HL-60 (cell line): ENCODE measurements around the gene CNNM1.

Source experiments
- DNase-seq, 2 experiments: peaks; one replicate each; pipeline ENCODE4 v3.0.0-alpha.2; 2010 to 2020; ENCODE audit warnings: low read depth in 1 of 2, low spot score in 1 of 2
- H3K27ac ChIP-seq: fragments of 250-450 bp; sonication (Bioruptor Pico); replicated peaks from 2 replicates; pipeline ENCODE4 v1.5.1; 2020; ENCODE audit warnings: mild to moderate bottlenecking, moderate library complexity
- H3K27me3 ChIP-seq: fragments of 250-450 bp; sonication (Bioruptor Pico); 2 replicates; pipeline ENCODE4 v1.5.1; 2021; ENCODE audit warnings: mild to moderate bottlenecking, moderate library complexity; ENCODE audit not compliant: insufficient read depth, poor library complexity, severe bottlenecking
- H3K4me3 ChIP-seq: replicated peaks from 2 replicates; pipeline ENCODE4 v1.5.1; 2011; ENCODE audit warnings: mild to moderate bottlenecking, control low read depth, low read length; ENCODE audit not compliant: insufficient read depth
- GABPA ChIP-seq: IDR thresholded peaks from 2 replicates; pipeline ENCODE4 v1.6.1; 2012; ENCODE audit warnings: low read depth
- POLR2AphosphoS5 ChIP-seq: IDR thresholded peaks from 2 replicates; pipeline ENCODE4 v1.6.1; 2012; ENCODE audit warnings: low read depth
- SPI1 ChIP-seq: IDR thresholded peaks from 2 replicates; pipeline ENCODE4 v1.6.1; 2012; ENCODE audit warnings: low read depth, mild to moderate bottlenecking, borderline replicate concordance
- TF ChIP-seq, protein P1 (sequence below): IDR thresholded peaks from 2 replicates; pipeline ENCODE4 v1.6.1; 2012; ENCODE audit warnings: low read depth; ENCODE audit not compliant: insufficient replicate concordance
- TF ChIP-seq, protein P2 (sequence below): IDR thresholded peaks from one replicate; pipeline ENCODE4 v1.5.1; 2011; ENCODE audit warnings: low read length, control low read depth, inconsistent platforms; ENCODE audit not compliant: insufficient read depth

The CNNM1 gene

DNA sequence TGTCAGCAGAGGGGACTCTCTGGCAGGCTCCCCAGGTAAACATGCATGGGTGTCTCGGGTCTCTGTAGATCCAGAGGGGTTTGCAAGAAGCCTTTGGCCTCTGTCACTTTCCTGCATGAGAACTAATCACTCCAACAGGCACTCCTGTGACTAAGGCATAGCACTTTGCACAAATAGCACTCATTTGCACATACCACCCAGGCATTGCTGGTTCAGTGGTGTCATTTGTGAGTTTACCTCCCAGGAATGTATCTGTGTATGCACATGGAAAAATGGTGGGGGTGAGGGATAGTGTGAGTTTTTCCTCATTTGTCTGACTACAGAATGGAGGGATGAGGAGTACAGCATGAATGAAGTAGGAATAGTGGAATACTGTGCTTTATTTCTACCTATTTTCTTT, 39.5 kb downstream of the CNNM1 start:
- no peak for DNase-seq
- H3K4me3 ChIP-seq = no peak overlapping the region
- H3K27ac ChIP-seq = no peak overlapping the region
- TF ChIP-seq, protein P1, sequence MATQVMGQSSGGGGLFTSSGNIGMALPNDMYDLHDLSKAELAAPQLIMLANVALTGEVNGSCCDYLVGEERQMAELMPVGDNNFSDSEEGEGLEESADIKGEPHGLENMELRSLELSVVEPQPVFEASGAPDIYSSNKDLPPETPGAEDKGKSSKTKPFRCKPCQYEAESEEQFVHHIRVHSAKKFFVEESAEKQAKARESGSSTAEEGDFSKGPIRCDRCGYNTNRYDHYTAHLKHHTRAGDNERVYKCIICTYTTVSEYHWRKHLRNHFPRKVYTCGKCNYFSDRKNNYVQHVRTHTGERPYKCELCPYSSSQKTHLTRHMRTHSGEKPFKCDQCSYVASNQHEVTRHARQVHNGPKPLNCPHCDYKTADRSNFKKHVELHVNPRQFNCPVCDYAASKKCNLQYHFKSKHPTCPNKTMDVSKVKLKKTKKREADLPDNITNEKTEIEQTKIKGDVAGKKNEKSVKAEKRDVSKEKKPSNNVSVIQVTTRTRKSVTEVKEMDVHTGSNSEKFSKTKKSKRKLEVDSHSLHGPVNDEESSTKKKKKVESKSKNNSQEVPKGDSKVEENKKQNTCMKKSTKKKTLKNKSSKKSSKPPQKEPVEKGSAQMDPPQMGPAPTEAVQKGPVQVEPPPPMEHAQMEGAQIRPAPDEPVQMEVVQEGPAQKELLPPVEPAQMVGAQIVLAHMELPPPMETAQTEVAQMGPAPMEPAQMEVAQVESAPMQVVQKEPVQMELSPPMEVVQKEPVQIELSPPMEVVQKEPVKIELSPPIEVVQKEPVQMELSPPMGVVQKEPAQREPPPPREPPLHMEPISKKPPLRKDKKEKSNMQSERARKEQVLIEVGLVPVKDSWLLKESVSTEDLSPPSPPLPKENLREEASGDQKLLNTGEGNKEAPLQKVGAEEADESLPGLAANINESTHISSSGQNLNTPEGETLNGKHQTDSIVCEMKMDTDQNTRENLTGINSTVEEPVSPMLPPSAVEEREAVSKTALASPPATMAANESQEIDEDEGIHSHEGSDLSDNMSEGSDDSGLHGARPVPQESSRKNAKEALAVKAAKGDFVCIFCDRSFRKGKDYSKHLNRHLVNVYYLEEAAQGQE = no peak
- TF ChIP-seq, protein P2, sequence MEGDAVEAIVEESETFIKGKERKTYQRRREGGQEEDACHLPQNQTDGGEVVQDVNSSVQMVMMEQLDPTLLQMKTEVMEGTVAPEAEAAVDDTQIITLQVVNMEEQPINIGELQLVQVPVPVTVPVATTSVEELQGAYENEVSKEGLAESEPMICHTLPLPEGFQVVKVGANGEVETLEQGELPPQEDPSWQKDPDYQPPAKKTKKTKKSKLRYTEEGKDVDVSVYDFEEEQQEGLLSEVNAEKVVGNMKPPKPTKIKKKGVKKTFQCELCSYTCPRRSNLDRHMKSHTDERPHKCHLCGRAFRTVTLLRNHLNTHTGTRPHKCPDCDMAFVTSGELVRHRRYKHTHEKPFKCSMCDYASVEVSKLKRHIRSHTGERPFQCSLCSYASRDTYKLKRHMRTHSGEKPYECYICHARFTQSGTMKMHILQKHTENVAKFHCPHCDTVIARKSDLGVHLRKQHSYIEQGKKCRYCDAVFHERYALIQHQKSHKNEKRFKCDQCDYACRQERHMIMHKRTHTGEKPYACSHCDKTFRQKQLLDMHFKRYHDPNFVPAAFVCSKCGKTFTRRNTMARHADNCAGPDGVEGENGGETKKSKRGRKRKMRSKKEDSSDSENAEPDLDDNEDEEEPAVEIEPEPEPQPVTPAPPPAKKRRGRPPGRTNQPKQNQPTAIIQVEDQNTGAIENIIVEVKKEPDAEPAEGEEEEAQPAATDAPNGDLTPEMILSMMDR = no peak
- TF ChIP-seq GABPA (no peak), POLR2AphosphoS5 (no peak), SPI1 (no peak)
- H3K27me3 ChIP-seq = no peaks in the 10 kb centered on the region

DNA sequence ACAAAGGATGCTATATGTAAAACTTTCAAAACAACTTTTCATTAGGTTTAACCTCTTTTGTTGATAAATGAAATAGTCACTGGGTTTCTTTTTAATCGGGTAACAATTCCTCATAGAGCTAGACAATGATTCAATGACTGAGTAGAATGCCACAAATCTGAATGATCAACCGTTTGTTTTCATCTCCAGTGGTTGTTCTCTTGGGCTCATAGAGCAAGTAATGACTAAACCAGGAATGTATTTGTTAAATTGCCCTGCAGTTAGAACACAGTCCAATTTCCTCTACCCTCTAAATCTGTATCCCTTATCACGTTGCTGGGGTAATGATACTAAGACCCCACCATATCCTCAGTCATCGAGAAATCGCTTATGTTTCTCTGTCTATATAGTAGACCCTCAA, 40.0 kb downstream of the CNNM1 start:
- Histone ChIP-seq H3K27me3 (no peaks in the 10 kb centered on the region), H3K27ac (no peak overlapping the region)
- DNase-seq = no peak

DNA sequence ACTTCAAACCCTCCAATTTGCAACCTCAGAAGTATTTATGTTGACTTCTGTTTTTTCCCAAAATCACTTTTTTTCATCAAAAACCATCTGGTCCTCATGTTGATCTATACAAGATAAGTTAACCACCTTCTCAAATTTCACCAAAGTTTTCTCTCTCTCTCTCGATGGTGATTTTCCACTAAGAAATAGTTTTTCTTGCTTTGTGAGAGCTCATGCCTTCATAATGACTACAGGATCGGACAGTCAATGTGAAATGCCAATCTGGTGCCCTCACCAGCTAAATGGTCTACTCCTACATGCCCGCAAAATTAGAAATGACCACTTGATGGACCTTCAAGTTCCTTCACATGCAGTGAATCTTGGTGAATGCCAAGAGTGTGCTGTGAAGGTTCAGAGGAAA, 40.4 kb downstream of the CNNM1 start:
- no peak for DNase-seq
- Histone ChIP-seq H3K4me3 (no peak overlapping the region), H3K27me3 (no peaks in the 10 kb centered on the region), H3K27ac (no peak overlapping the region)
- no peak for TF ChIP-seq GABPA
- no peak for TF ChIP-seq POLR2AphosphoS5
- TF ChIP-seq SPI1 = no peak
- TF ChIP-seq, protein P1 = no peak
- TF ChIP-seq, protein P2 = no peak

More for the DNA sequence above, 40.0 kb downstream of the CNNM1 start:
- H3K4me3 ChIP-seq = no peak overlapping the region
- TF ChIP-seq, protein P1 = no peak
- TF ChIP-seq, protein P2 = no peak
- no peak for TF ChIP-seq POLR2AphosphoS5
- no peak for TF ChIP-seq SPI1
